NCI-H748 (cell line): ENCODE results near the gene SLC41A1.
A peak's percentile ranks its signal among the peaks of the same experiment; 100 is the strongest.

ENCODE experiments used
- DNase-seq: peaks from one replicate; lab custom pipeline; 2025; ENCODE audit not compliant: unreplicated experiment; lab: John Stamatoyannopoulos, UW

SLC41A1 gene

GRCh38 chr1:205791568-205792180 lies 21.3 kb downstream of the SLC41A1 start:
- DNase-seq = peak; percentile 42

GRCh38 chr1:205787287-205787916 lies 25.6 kb downstream of the SLC41A1 start:
- no peak for DNase-seq

GRCh38 chr1:205786601-205787000 lies 26.4 kb downstream of the SLC41A1 start:
- no peak for DNase-seq

- no peak for DNase-seq
Measured at GRCh38 chr1:205785446-205785845, 27.6 kb downstream of the SLC41A1 start.

- DNase-seq = no peak
Measured at GRCh38 chr1:205783904-205784303, 29.1 kb downstream of the SLC41A1 start.

- DNase-seq = no peak
Measured at GRCh38 chr1:205783433-205783795, 29.6 kb downstream of the SLC41A1 start.

GRCh38 chr1:205782627-205783432 lies 30.2 kb downstream of the SLC41A1 start:
- no peak for DNase-seq

GRCh38 chr1:205780335-205780734 lies 32.7 kb downstream of the SLC41A1 start:
- DNase-seq = no peak

- DNase-seq = no peak
Measured at GRCh38 chr1:205777994-205778393, 35.0 kb downstream of the SLC41A1 start.

GRCh38 chr1:205775717-205776056 lies 37.3 kb downstream of the SLC41A1 start:
- no peak for DNase-seq

- peak; percentile 71 for DNase-seq
Measured at GRCh38 chr1:205775015-205775716, 37.8 kb downstream of the SLC41A1 start, which contains the start of gene RAB29. RAB29 (minus strand) TSS chr1:205775482; CDS start chr1:205774956, 526 bp downstream.

GRCh38 chr1:205774198-205775014 lies 38.6 kb downstream of the SLC41A1 start:
- peak; percentile 5 for DNase-seq

GRCh38 chr1:205772607-205773032 lies 40.4 kb downstream of the SLC41A1 start:
- no peak for DNase-seq

- no peak for DNase-seq
Measured at GRCh38 chr1:205770618-205771017, 42.4 kb downstream of the SLC41A1 start.

GRCh38 chr1:205769641-205770365 lies 43.2 kb downstream of the SLC41A1 start:
- DNase-seq = no peak

- no peak for DNase-seq
Measured at GRCh38 chr1:205767248-205767647, 45.8 kb downstream of the SLC41A1 start.

GRCh38 chr1:205766570-205766969 lies 46.4 kb downstream of the SLC41A1 start:
- DNase-seq = no peak

GRCh38 chr1:205766038-205766437 lies 47.0 kb downstream of the SLC41A1 start:
- DNase-seq = no peak

- DNase-seq = no peak
Measured at GRCh38 chr1:205764578-205764977, 48.4 kb downstream of the SLC41A1 start.

GRCh38 chr1:205763980-205764379 lies 49.0 kb downstream of the SLC41A1 start:
- no peak for DNase-seq
